HG02610 (cell line): ENCODE data around the gene RUVBL2.

Experiments used
- ATAC-seq: cut with Tn5 transposase; IDR thresholded peaks from one replicate; pipeline ENCODE4 v1.9.1; 2021; ENCODE audit warnings: mild to moderate bottlenecking, moderate library complexity; ENCODE audit not compliant: unreplicated experiment

The RUVBL2 gene

DNA sequence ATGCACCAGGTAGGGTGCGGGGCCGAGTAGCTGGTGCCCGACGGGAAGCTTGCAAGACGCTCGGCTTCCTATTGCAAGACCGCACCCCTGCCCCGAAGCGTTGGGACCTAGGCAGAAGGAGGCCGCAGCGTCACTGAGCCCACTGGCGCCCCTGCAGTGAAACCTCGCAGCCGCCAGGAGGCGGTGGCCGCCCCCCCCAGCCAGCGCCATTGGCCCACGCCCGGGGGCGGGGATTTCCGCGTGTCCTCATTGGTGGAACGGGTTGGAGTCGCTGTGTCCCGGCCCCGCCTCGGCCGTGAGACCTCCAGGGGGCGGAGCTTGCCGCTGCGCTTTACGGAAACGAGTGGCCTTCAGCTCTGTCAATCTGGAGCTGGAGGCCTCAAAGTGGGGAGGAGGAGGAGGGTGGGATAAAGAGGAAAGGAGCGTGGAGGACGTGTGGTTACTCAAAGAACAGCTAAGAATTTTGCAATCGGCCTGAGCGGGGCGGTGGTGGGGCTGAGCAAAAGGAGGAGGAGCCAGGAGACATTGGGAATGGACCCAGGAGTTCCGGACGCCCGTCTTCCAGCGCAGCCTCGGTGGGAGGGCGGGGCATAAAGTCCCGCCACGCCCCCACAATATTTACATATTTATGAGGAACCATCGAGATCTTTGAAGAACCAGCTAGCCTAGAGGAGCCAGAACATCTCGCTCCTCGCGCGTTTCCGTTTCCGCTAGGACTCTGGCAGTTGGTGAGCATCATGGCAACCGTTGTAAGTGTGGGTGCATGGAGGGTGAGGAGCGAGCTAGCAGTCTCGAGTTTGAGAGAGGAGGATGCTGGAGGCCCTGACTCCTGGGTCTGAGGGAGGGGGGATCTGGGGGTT, at the start of gene RUVBL2, which contains the start of gene GYS1:
Gene RUVBL2, plus strand, starts transcription at position 713 of the 860 bp plus-strand sequence. Its CDS starts 25 bp downstream, at position 738.
Gene GYS1, minus strand, starts transcription at position 135 of the 860 bp plus-strand sequence. CDS start 197 bp downstream, outside the sequence.
- peak; percentile 88 for ATAC-seq

DNA sequence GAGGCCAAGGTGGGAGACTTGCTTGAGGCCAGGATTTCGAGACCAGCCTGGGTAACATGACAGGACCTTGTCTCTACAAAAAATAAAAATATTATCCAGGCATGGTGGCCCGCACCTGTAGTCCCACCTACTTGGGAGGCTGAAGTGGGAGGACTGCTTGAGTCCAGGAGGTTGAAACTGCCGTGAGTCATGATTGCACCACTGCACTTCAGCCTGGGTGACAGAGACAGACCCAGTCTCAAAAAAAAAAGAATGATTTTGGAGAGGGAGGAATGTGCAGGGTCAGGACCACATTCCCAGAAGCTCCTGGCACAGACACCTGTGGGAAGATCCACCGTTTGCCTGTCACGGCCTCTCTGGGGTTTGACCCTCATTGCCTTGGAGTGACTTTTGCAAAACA, 48.3 kb upstream of the RUVBL2 start:
- no peak for ATAC-seq

GRCh38 chr19:48945817-48946216, 47.9 kb upstream of the RUVBL2 start:
- no peak for ATAC-seq

- no peak for ATAC-seq
Measured at GRCh38 chr19:48946463-48947257, 47.0 kb upstream of the RUVBL2 start.

DNA sequence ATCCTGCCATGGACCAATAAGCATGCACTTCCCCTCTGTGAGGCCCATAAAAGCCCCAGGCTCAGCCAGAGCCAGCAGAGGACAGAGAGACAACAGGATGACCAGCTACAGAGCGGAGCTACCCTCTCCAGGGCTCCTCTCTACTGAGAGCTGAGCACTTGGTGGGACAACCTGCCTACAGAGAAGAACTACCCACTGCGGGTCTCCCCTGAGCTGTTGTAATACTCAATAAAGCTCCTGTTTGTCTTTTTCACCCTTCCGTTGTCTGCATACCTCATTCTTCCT, 46.5 kb upstream of the RUVBL2 start:
- ATAC-seq, result no peak

- no peak for ATAC-seq
Measured at GRCh38 chr19:48950159-48950558, 43.5 kb upstream of the RUVBL2 start.

DNA sequence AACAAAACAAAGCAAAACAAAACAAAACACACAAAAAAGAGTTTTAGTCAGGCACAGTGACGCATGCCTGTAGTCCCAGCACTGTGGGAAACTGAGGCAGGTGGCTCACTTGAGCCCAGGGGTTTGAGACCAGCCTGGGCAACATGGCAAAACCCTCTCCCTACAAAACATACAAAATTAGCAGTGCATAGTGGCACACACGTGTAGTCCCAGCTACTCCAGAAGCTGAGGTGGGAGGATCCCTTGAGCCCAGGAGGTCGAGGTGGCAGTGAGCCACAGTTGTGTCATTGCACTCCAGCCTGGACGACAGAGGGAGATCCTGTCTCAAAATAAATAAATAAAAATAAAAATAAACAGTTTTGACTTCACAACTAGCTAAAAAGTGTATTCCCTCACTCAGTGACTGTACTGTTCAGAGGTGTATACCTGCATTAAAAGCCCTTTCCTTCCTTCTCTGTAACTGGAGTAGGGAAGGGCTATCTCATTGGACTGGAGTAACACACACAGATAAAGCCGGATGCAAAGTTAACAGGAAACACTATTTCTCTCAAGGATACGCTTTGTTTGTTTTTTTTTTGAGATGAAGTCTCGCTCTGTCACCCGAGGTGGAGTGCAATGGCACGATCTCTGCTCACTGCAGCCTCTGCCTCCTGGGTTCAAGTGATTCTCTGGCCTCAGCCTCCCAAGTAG, 42.7 kb upstream of the RUVBL2 start:
- no peak for ATAC-seq

DNA sequence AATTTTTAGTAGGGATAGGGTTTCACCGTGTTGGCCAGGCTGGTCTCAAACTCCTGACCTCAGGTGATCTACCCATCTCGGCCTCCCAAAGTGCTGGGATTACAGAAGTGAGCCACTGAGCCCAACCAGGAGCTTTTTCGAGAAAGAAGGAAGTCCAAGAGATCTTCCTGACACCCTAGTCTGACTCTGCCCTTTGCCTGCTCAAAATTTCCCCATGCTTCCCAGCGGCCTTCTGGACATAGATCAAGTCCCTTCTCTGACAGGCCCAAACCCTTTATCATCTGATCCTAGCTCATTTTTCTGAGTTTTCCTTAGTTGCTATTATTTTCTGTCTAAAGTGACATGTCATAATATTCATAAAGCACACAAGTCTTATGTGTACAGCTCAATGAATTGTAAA, 40.5 kb upstream of the RUVBL2 start:
- no peak for ATAC-seq

DNA sequence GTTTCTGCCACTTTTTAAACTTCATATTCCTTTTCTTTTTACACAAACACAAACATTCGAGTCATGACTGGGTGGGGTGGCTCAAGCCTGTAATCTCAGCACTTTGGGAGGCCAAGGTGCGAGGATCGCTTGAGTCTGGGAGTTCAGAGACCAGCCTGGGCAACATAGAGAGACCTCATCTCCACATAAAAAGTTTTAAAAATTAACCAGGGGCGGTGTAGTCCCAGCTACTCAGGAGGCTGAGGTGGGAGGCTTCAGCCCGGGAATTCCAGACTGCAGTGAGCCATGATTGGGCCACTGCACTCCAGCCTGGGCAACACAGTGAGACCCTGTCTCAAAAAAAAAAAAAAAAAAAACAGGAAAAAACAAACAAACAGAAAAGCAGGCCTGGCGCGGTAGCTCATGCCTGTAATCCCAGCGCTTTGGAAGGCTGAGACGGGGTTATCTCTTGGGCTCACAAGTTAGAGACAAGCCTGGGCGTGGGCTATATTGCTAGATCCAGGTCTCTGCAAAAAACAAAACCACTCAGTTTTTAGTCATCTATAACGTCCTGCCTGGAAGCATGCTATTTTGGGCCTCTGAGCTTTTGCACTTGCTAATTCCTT, 39.6 kb upstream of the RUVBL2 start:
- no peak for ATAC-seq

DNA sequence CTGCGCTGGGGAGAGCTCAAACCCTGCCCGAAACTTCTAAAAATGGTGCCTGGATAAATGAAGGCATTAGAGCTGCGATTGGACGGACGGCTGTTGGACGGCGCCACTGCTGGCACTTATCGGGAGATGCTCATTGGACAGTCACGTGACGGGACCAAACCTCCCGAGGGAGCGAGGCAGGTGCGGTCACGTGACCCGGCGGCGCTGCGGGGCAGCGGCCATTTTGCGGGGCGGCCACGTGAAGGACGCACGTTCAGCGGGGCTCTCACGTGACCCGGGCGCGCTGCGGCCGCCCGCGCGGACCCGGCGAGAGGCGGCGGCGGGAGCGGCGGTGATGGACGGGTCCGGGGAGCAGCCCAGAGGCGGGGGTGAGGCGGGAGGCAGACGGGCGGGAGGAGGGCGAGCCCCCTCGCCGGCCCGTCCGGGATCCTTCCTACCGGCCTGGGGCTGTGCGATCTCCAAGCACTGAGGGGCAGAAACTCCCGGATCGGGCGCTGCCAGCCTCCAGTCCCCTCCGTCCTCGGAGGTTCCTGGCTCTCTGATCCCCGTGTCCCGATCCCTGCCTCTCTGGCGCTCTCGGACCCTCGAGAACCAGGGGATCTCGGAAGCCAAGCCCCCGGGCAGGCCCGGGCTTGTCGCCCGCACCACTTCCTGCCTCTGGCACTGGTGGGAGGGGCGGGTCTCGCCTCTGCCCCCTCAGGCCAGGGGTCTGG, 38.9 kb upstream of the RUVBL2 start, which contains the start of gene BAX:
Gene BAX, plus strand, starts transcription at position 281 of the 713 bp plus-strand sequence. Its CDS starts 54 bp downstream, at position 335.
- peak; percentile 74 for ATAC-seq

GRCh38 chr19:48955308-48955958, 38.3 kb upstream of the RUVBL2 start:
- ATAC-seq, result no peak

DNA sequence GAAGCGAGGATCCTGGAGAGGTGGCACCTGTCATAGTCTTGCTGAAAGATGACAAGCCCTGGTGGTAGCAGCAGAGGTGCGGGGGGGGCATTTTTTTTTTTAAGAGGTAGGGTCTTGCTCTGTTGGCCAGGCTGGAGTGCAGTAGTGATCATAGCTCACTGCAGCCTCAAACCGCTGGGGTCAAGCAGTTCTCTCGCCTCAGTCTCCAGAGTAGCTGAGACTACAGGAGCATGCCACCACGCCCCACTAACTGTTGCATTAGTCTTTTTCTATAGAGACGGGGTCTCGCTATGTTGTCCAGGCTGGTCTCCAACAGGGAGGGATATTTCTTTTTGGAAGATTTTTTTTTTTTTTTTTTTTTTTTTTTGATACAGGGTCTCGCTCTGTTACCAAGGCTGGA, 35.7 kb upstream of the RUVBL2 start:
- no peak for ATAC-seq

DNA sequence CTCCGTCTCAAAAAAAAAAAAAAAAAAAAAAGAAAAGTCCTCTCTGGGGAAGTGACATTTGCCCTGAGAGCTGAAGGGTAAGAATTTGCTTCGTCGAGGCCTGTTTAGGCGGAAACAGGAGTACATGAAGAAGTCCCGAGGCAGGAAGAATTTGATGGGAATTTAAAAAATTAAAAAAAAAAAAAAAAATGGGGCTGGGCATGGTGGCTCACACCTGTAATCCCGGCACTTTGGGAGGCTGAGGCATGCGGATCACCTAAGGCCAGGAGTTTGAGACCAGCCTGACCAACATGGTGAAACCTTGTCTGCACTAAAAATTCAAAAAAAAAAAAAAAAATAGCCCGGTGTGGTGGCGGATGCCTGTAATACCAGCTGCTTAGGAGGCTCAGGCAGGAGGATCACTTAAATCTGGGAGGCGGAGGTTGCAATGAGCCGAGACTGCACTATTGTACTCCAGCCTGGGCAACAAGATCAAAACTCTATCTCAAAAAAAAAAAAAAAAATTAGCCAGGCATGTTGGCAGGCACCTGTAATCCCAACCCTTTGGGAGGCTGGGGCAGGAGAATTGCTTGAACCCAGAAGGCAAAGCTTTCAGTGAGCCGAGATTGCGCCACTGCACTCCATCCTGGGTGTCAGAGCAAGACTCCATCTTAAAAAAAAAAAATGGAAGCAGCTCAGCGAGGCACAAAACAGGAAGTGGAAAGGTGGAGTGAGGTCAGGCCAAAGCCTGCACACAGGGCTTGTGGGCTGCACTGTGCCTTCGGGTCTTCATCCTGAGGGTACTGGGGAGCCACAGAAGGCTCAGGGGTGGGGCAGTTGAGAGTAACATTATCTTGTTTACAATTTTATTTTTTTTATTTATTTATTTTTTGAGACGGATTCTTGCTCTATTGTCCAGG, 34.1 kb upstream of the RUVBL2 start:
- no peak for ATAC-seq

- ATAC-seq, result no peak
Measured at GRCh38 chr19:48961051-48961649, 32.5 kb upstream of the RUVBL2 start.

DNA sequence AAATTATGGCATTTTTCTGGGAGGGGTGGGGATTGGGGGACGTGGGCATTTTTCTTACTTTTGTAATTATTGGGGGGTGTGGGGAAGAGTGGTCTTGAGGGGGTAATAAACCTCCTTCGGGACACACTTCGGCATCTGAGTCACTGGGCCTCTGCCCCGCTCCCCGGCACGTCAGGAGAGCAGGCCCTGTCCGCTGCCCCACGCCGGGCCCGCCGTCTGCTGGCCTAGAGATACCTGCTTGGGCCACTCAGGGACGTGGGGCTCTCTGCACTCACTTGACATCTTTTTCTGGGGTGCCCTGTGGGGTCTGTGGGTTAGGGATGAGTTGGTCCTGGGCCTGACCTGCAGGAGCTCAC, 32.0 kb upstream of the RUVBL2 start:
- no peak for ATAC-seq

GRCh38 chr19:48962029-48962848, 31.4 kb upstream of the RUVBL2 start:
- peak; percentile 37 for ATAC-seq

- no peak for ATAC-seq
Measured at GRCh38 chr19:48962849-48963165, 30.9 kb upstream of the RUVBL2 start.
